ENCODE results near the gene FAM241A. TPM values are rescaled to one million over a fixed set of nuclear protein-coding genes. Genes with fewer than 3 reads are reported as not detected.

The FAM241A gene
- total RNA-seq, 1 donor from 2014 or later = not detected

GRCh38 chr4:112136551-112136950, 8.7 kb upstream of the FAM241A start:
- no peak overlapping the region for H3K4me2 ChIP-seq
- no peaks in the 10 kb centered on the region for H3F3A ChIP-seq (ENCODE audit: low read depth)
- no peaks in the 10 kb centered on the region for H3K4me1 ChIP-seq
- no peak overlapping the region for H3K4me3 ChIP-seq
- no peak overlapping the region for H2AFZ ChIP-seq (replicated peaks)
- no peak overlapping the region for H3K27ac ChIP-seq
- no peaks in the 10 kb centered on the region for H4K20me1 ChIP-seq (ENCODE audit: low read depth)
- no peaks in the 10 kb centered on the region for H3K9me3 ChIP-seq (ENCODE audit: low read depth)
- Mint-ChIP-seq H3K27ac (no peak overlapping the region), H3K4me1 (peaks cover 1% of the 10 kb centered on the region), H3K27me3 (ENCODE audit: insufficient read depth, low read depth) (no peaks in the 10 kb centered on the region), H3K36me3 (no peaks in the 10 kb centered on the region), H3K9me3 (no peaks in the 10 kb centered on the region), H3K4me3 (no peak overlapping the region)
- H3K36me3 ChIP-seq = no peaks in the 10 kb centered on the region
- no peaks in the 10 kb centered on the region for H3K79me2 ChIP-seq (ENCODE audit: low read depth)
- DNase-seq (ENCODE audit: low spot score) = no peak
- no peak overlapping the region for H3K9ac ChIP-seq
- H3K27me3 ChIP-seq = no peaks in the 10 kb centered on the region
- TF ChIP-seq EZH2phosphoT487 (IDR thresholded peaks at IDR 0.05) = no peak
- TF ChIP-seq EZH2 (IDR thresholded peaks at IDR 0.05) = no peak
- no peak for TF ChIP-seq CTCF (IDR thresholded peaks at IDR 0.05)

GRCh38 chr4:112138538-112138937, 6.7 kb upstream of the FAM241A start:
- H3K4me1 ChIP-seq = no peaks in the 10 kb centered on the region
- Mint-ChIP-seq H3K9me3 (no peaks in the 10 kb centered on the region), H3K4me3 (no peak overlapping the region), H3K27ac (no peak overlapping the region), H3K36me3 (no peaks in the 10 kb centered on the region), H3K4me1 (peaks cover 7% of the 10 kb centered on the region), H3K27me3 (ENCODE audit: insufficient read depth, low read depth) (no peaks in the 10 kb centered on the region)
- no peak overlapping the region for H2AFZ ChIP-seq (replicated peaks)
- DNase-seq (ENCODE audit: low spot score) = no peak
- no peaks in the 10 kb centered on the region for H3K27me3 ChIP-seq
- TF ChIP-seq EZH2phosphoT487 (IDR thresholded peaks at IDR 0.05) (no peak), CTCF (IDR thresholded peaks at IDR 0.05) (no peak)
- H3K27ac ChIP-seq = no peak overlapping the region
- H3F3A ChIP-seq (ENCODE audit: low read depth) = no peaks in the 10 kb centered on the region
- no peak overlapping the region for H3K4me3 ChIP-seq
- no peaks in the 10 kb centered on the region for H3K36me3 ChIP-seq
- no peaks in the 10 kb centered on the region for H3K79me2 ChIP-seq (ENCODE audit: low read depth)
- H3K9me3 ChIP-seq (ENCODE audit: low read depth) = no peaks in the 10 kb centered on the region
- no peak overlapping the region for H3K9ac ChIP-seq
- no peak overlapping the region for H3K4me2 ChIP-seq
- no peaks in the 10 kb centered on the region for H4K20me1 ChIP-seq (ENCODE audit: low read depth)

GRCh38 chr4:112140536-112140935, 4.7 kb upstream of the FAM241A start:
- Histone ChIP-seq H4K20me1 (ENCODE audit: low read depth) (no peaks in the 10 kb centered on the region), H3F3A (ENCODE audit: low read depth) (no peaks in the 10 kb centered on the region), H2AFZ (replicated peaks) (no peak overlapping the region), H3K36me3 (no peaks in the 10 kb centered on the region), H3K27ac (no peak overlapping the region), H3K9ac (no peak overlapping the region), H3K4me1 (no peaks in the 10 kb centered on the region), H3K27me3 (peaks cover under 1% of the 10 kb centered on the region), H3K79me2 (ENCODE audit: low read depth) (no peaks in the 10 kb centered on the region), H3K4me3 (no peak overlapping the region), H3K4me2 (no peak overlapping the region), H3K9me3 (ENCODE audit: low read depth) (no peaks in the 10 kb centered on the region)
- Mint-ChIP-seq H3K27me3 (ENCODE audit: insufficient read depth, low read depth) (peaks cover 3% of the 10 kb centered on the region), H3K4me3 (no peak overlapping the region), H3K36me3 (no peaks in the 10 kb centered on the region), H3K27ac (no peak overlapping the region), H3K4me1 (peaks cover 9% of the 10 kb centered on the region), H3K9me3 (no peaks in the 10 kb centered on the region)
- TF ChIP-seq EZH2phosphoT487 (IDR thresholded peaks at IDR 0.05) (no peak), CTCF (IDR thresholded peaks at IDR 0.05) (no peak), EZH2 (IDR thresholded peaks at IDR 0.05) (no peak)
- DNase-seq (ENCODE audit: low spot score) = no peak

All from neural progenitor cell (in vitro differentiated cells).